Left cardiac atrium (tissue), 4 donors: ENCODE data around the gene TBC1D21. TPM values are rescaled to one million over a fixed set of nuclear protein-coding genes. Genes with fewer than 3 reads are reported as not detected.
A peak's percentile ranks its signal among the peaks of the same experiment; 100 is the strongest.

Experiments
- ATAC-seq, 2 donors: fragments of 200-7000 bp; cut with Tn5 transposase; one replicate each; pipeline ENCODE4 v1.9.1; 2020; ENCODE audit warnings: mild to moderate bottlenecking in 2 of 2, moderate library complexity in 2 of 2
- DNase-seq: peaks from one replicate; pipeline ENCODE4 v3.0.0-alpha.2; 2020
- intact Hi-C, 2 donors: fragments of 100-400 bp; cut with DNase I; formaldehyde crosslinking; loops; one replicate each; pipeline versions ENCODE4 v1.14.1 to v1.15.1; 2022 to 2023
- total RNA-seq, 2 donors: library from RNA; stranded (reverse); fragmentation: NEBNext Ultra II Directional; extraction: Animal tissue kit (Norgen Biotek cat#: 25700); gene quantifications; one replicate each; pipeline ENCODE4 v1.2.1, GENCODE V29; 2021
- donor health status: DM: no; HTN: yes; CAD: no.
- donor health status: DM: no; HTN: yes; CAD: no; lungs with severe emphysema.
- donor health status: DM: yes; HTN: yes; CAD: no.
- donor health status: Dilated cardiomyopathy.

Gene TBC1D21
- total RNA-seq, 2 donors from 2014 or later = not detected

- no peak for DNase-seq
- intact Hi-C loops = no loop called here
- peak; percentile 13 to 63 for ATAC-seq
These were observed 16.0 kb upstream of the TBC1D21 start for GRCh38 chr15:73857193-73857920.

GRCh38 chr15:73858062-73858461 lies 15.3 kb upstream of the TBC1D21 start:
- intact Hi-C loops = no loop called here
- DNase-seq (no peak), ATAC-seq (no peak)

- intact Hi-C loops = no loop called here
- ATAC-seq (no peak), DNase-seq (no peak)
These were observed 11.1 kb upstream of the TBC1D21 start for GRCh38 chr15:73862276-73862675.

- no peak for ATAC-seq
- intact Hi-C loops = no loop called here
These were observed 8.0 kb upstream of the TBC1D21 start for GRCh38 chr15:73865379-73865778.

GRCh38 chr15:73865904-73866303 lies 7.5 kb upstream of the TBC1D21 start:
- no peak for DNase-seq
- no peak for ATAC-seq
- intact Hi-C loops = no loop called here

More at GRCh38 chr15:73865379-73865778, 8.0 kb upstream of the TBC1D21 start:
- no peak for DNase-seq

GRCh38 chr15:73866481-73866880 lies 6.9 kb upstream of the TBC1D21 start:
- DNase-seq = peak; percentile 42
- peak in 1 of 2 donors; percentile 27 for ATAC-seq
- intact Hi-C loops = no loop called here

GRCh38 chr15:73866881-73867410 lies 6.4 kb upstream of the TBC1D21 start:
- no peak for DNase-seq
- no peak for ATAC-seq
- intact Hi-C loops = no loop called here

GRCh38 chr15:73867426-73867825 lies 5.9 kb upstream of the TBC1D21 start:
- no peak for DNase-seq
- intact Hi-C loops = no loop called here
- ATAC-seq = no peak

GRCh38 chr15:73867956-73868355 lies 5.4 kb upstream of the TBC1D21 start:
- intact Hi-C loops = no loop called here
- ATAC-seq = no peak
- DNase-seq = no peak

- no peak for ATAC-seq
- intact Hi-C loops = no loop called here
- DNase-seq = no peak
These were observed 4.0 kb upstream of the TBC1D21 start for GRCh38 chr15:73869216-73869995.

GRCh38 chr15:73870700-73871408 lies 2.5 kb upstream of the TBC1D21 start:
- ATAC-seq (peak; percentile 80 to 93), DNase-seq (peak; percentile 90)
- intact Hi-C loops = loop anchor here in 1 of 2 donors (5.0 kb wide), 2 partner anchors 36 to 69 kb away; no protein-coding TSS in a partner anchor

GRCh38 chr15:73872346-73872745 lies 1.0 kb upstream of the TBC1D21 start:
- ATAC-seq (no peak), DNase-seq (no peak)
- intact Hi-C loops = loop anchor here in 1 of 2 donors (5.0 kb wide), 2 partner anchors 35 to 70 kb away; no protein-coding TSS in a partner anchor

GRCh38 chr15:73873889-73874511 lies 636 bp downstream of the TBC1D21 start:
- DNase-seq = no peak
- no peak for ATAC-seq
- intact Hi-C loops = loop anchor here in 1 of 2 donors (5.0 kb wide), 2 partner anchors 33 to 72 kb away; no protein-coding TSS in a partner anchor

- intact Hi-C loops = no loop called here
- ATAC-seq = no peak
- no peak for DNase-seq
These were observed 6.1 kb downstream of the TBC1D21 start for GRCh38 chr15:73879426-73879825.

GRCh38 chr15:73881579-73882320 lies 8.4 kb downstream of the TBC1D21 start:
- DNase-seq (no peak), ATAC-seq (no peak)
- intact Hi-C loops = no loop called here

- no peak for ATAC-seq
- no peak for DNase-seq
- intact Hi-C loops = no loop called here
These were observed 9.5 kb downstream of the TBC1D21 start for GRCh38 chr15:73882761-73883419.

- DNase-seq (no peak), ATAC-seq (no peak)
- intact Hi-C loops = no loop called here
These were observed 10.8 kb downstream of the TBC1D21 start for GRCh38 chr15:73884159-73884558.
